Anterior cingulate cortex (tissue), 58 donors: ENCODE measurements around the gene TAF1D.

Experiments
- DNase-seq, 58 donors: peaks; one replicate each; lab custom pipeline; 2025; lab: John Stamatoyannopoulos, UW

The TAF1D gene

DNA sequence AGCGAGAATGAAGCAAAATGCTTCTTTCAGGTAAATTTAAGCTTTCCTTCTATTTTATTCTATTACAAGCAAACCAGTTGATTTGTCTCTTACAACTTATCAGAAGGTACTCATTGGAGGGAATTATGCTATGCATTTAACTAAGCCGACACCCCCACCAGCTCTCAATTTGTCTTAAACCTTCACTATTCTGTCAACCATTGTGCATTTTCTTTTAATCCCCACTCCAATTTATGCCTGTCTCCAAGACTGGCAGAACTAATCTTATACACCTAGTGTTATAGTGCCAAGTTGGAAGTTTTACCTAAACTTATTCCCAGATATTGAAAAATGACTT is 12.5 kb downstream of the TAF1D start:
- DNase-seq: no peak

DNA sequence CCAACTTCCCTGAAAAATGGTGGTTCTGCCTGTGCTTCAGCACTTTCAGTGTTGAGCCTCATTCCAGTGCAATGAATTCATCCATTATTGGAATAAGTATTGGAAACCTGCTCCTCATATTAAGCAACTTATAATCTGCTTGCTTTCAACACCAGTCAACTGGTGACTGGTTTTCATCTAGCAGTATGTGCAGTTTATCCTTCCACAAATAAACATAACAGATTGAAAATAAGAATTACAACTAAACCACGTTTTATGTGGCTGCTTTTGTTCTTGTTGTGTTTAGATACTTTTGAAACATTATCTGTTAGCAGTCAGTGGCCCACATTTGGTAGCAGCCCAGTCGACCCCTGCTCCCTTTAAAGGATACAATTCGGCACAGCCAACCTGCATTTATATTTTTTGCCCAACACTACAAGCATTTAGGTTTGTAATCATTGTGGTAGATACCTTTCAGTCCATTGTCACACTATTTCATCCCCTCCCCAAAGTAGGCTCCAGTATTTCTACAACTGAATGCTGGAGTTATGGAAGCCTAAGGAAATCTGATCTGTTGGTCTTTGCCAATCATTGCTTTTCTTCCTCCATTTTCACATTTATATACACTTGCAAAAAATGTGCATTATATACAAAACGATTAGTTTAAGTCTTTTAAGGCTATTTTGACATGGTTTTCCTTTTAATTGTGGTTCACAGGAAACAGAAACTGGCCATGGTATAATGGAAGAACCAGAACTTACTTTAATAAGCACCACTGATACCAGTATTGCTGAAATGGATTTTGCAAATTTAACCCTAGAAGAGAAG is 13.1 kb downstream of the TAF1D start:
- DNase-seq: no peak

DNA sequence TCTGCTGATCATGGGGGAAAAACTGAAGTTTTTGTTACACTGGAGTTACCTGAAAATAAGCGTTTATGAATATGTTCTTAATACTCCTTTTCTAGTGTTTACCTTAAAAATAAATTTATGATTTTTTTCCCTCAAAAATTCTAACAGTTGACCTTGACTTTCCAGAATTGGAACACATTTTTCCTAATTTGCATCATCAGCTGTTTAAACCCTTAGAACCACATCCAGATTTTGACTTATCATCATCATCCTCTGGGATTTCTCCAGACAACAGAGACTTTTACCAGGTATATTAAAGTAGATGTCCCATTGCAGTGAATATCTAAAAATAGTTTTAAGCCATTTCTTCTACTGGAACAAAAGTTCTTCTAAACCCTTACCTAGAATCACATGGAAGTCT is 17.2 kb downstream of the TAF1D start:
- DNase-seq: no peak

DNA sequence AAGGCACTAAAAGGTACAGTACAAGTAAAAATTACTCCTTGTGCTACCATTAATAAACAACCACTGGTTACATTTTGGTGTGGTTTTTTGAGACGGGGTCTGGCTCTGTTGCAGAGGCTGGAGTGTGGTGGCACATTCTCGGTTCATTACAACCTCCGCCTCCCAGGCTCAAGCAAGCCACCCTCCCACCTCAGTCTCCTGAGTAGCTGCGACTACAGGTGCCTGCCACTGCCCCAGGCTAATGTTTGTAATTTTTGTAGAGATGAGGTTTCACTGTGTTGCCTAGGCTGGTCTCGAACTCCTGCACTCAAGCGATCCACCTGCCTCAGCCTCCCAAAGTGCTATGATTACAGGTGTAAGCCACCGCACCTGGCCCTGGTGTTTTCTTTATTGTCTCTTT is 20.8 kb downstream of the TAF1D start:
- no peak for DNase-seq

DNA sequence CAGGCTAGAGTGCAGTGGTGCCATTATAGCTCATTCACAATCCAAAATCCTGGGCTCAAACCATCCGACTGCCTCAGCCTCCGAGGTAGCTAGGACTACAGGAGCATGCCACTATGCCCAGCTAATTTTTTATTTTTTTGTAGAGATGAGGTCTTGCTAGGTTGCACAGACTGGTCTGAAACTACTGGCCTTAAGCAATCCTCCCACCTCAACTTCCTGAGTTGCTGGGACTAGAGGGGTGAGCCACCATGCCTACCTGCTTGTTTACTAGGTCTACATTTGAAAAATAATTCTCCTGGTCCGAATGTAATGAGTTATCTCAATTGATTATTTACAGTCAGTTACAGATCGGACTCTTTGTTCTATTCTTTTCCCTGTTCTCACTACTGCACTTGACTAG is 22.0 kb downstream of the TAF1D start:
- DNase-seq: no peak

DNA sequence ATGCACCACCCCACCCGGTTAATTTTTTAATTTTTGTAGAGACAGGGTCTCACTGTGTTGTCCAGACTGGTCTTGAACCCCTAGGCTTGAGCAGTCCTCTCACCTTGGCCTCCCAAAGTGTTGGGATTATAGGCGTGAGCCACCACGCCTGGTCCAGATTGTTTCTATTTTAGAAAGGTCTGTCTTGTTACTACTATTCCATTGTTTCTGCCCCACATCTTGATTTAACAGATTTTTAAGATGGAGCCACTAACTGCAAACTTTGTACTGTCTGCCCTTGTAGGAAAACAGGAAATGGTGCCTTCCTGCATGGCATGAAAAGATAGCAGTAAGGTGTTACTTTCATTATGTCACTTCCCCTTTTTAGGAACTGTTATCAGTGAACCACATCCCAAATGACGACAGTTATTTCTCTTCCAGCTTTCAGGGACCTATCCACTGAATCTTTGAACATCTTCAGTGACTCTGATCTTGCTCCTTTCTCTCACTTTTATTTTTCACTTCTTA is 23.2 kb downstream of the TAF1D start:
- no peak for DNase-seq

DNA sequence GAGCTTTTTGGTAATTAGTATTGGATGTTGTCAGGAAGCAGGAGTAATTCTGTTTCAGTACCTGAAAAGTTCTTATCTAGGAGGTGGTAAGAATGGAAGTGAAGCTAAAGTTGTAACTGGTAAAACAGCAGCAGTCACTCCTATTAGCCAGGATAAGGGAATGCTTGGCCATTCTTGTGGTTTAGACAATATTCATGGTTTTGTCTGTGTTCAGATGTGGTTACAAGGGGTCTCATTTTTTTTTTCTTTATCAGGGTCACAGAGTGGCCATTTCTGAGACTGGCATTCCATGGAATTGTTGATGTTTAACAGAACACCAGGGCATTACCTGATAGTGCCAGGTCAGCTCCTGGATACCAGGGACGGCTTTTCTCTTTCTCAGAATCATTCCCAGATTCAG is 23.8 kb downstream of the TAF1D start:
- DNase-seq: no peak

DNA sequence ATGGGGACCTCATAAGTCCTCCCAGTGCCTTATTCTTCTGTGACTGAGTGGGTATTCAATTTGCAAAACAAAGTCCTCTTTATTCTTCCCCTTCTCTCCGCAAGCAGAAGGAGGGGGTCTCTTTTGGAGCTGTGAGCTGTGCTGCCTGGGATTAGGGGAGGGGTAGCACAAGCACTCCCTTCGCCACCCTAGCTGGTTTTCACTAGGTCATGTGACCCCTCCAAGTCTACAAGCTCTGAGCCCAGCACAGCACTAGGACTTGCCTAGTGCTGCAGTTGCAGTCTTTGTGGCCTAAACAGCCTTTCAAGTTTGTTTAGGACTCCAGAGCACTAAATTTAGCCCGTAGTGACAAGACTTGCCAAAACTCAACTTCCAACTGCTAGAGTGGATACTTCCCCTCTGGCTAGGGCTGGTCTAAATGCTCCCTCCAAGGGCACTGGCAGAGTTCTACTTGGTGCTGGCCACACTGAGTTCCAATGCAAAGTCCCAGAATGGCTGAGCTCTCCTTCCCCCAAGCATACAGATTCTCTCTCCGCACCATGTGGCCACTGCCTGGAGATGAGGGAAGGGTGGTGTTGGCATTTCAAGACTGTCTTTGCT is 25.4 kb downstream of the TAF1D start:
- no peak for DNase-seq

DNA sequence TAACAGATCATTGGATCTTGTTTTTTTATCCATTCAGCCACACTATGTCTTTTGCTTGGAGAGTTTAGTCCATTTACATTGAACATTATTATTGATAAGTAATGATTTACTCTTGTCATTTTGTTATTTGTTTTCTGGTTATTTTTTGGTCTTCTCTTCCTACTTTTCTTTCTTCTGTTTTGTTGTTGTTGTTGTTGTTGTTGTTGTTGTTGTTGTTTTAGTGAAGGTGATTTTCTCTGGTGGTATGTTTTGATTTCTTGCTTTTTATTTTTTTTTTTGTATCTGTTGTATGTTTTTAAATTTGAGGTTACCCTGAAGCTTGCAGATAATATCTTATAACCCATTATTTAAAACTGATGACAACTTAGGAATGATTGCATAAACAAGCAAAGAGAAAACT is 28.6 kb downstream of the TAF1D start:
- no peak for DNase-seq

DNA sequence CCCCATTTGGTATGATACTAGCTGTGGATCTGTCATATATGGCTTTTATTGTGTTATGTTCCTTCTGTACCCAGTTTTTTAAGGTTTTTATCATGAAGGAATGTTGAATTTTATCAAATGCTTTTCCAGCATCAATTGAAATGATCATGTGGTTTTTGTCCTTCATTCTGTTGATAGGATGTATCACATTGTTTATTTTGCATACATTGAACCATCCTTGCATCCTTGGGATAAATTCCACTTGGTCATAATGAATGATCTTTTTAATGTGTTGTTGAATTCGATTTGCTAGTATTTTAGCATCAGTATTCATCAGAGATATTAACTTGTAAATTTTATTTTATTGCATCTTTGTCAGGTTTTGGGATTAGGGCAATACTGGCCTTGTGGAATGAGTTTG is 31.1 kb downstream of the TAF1D start:
- DNase-seq: no peak

DNA sequence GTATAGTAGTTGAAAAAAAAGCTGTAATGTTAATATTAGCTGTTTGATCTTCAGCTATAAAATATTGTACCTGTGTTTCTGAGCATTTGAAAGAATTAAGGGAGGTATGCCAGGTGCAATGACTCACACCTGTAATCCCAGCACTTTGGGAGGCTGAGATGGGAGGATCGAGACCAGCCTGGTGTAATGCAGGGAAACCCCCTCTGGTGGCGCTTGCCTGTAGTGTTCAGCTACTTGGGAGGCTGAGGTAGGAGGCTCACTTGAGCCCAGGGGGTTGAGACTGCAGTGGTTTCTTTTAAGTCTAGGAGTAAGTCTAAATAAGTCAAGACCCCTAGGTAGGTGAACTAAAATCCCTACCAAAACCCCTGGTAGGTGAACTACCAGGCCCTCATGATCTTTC is 37.1 kb downstream of the TAF1D start:
- DNase-seq: no peak

DNA sequence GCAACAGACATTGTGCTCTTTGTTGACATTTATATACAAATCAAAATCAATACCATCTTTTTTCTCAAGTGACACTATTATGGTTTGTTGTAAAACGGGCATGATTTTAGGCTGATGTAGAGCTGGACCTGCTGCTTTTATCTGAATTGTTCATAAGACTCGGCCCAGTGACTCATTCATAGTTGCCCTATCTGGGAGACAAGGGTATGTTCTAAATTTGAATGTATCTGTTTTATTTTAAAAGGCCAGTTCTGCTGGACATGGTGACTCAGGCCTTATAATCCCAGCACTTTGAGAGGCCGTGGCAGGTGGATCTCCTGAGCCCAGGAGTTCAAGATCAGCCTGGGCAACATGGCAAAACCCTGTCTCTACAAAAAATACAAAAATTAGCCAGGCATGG is 40.5 kb downstream of the TAF1D start:
- DNase-seq: no peak

DNA sequence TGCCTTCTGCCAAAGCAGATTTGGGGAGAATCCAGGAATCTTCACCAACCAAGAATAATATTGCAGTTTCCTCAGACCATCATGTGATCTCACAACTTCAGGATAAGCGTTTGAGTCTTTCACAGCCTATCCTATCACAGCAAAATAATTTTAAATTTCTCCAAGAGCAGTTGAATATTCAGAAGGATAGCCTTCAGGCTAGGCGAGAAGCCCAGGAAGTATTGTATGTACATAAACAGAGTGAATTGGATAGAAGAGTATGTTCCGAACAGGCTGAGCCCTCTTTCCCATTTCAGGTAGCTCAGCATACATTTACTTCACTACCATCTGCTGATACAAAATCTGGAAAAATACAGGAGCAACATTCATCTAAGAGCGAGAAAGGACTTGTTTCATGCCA is 43.7 kb downstream of the TAF1D start:
- peak in 1 of 58 donors; percentile 6 for DNase-seq

DNA sequence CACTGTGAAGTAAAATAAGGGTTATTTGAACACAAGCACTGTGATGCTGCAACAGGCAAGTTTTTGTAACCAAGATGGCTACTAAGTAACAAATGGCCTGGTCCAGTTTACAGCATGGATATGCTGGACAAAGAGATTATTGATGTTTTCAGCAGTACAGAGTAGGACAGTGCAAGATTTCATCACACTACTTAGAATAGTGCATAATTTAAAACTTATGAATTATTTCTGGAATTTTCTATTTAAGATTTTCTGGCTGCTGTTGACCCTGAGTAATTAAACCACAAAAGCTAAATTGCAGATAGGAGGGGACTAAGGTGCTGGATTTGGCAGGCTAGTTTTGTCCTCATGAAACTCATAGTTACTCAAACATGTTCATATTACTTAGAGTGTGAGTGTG is 46.7 kb downstream of the TAF1D start:
- DNase-seq: no peak

DNA sequence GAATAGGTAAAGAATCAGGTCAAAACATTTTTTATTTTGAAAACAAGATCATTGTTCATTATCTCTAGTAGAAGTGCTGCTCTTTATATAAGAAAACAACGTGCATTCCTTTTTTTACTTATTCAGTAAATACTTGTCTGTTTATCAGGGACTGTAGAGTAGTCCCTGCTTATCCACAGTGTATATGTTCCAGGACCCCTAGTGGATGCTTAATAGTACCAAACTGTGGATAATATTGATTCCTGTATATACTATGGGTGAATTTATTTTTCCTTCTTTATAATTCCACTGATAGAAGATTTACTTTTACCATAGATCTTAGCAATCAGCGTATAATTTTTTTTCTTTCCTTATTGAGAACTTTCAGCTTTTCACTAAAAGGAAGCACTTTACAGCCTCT is 47.2 kb downstream of the TAF1D start:
- DNase-seq: no peak

DNA sequence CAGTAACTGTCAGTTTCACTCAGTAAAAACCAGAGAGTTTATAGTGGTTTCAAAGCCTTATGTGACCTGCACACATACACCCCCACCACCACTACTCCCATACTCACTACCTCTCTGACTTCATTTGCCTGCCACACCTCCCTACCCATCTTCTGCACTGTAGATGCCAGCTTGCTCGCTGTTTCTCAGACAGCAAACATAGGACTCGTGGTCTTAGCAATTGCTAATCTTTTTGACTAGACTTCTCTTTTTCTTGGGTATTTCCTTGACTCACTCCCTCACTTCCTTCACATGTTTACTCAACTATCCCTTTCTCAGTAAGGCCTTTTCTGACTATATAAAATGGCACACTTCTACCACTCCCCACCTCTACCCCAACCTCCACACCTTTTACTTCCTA is 52.1 kb downstream of the TAF1D start:
- no peak for DNase-seq

DNA sequence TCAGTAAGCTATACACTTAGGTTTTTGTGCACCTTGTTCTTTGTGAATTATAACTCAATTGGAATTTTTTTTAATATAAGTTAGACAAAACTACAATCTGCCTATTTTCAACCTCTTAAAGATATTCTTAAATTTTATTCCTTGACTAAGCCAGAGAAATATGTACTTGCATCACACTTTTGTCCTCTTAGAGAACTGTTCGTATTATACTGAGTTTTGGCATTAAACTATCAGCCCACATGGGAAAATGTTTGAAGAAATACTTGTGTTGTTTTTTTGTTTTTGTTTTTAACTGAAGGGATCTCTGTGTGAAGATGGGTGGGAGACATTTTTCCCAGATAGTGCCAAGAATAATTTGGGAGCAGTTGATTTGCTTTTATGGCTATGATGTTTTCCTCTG is 54.5 kb downstream of the TAF1D start:
- no peak for DNase-seq

DNA sequence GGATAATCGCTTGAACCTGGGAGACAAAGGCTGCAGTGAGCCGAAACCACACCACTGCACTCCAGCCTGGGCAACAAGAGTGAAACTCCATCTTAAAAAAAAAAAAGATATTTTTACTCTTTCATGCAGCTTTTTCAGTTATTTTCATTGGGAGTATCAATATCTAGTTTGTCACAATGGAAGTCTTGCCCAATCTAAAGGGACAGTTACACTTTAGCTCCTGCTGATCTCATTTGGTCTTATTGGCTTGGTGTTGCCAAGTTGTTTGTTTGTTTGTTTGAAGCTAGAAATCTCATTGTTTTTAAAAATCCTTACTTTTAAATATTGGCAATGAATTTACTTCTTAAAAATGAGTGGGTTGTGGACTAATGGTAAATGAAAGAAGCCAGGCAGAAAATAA is 55.1 kb downstream of the TAF1D start:
- DNase-seq: no peak
